NCI-H748 (cell line): Measurements from ENCODE around the gene SLC5A1.
"Not testable (repeated sequence)": the region's sequence is repeated elsewhere in the genome, so short reads cannot be mapped to it uniquely, and the experiment has no call there.

ENCODE experiments used
- DNase-seq: peaks from one replicate; lab custom pipeline; 2025; ENCODE audit not compliant: unreplicated experiment; lab: John Stamatoyannopoulos, UW

SLC5A1 gene

GRCh38 chr22:32142600-32142999, 99.5 kb downstream of the SLC5A1 start:
- DNase-seq, result no peak

GRCh38 chr22:32144496-32145274, 101.6 kb downstream of the SLC5A1 start:
- no peak for DNase-seq

GRCh38 chr22:32147128-32147527, 104.1 kb downstream of the SLC5A1 start:
- DNase-seq, result peak; percentile 75

GRCh38 chr22:32148372-32148771, 105.3 kb downstream of the SLC5A1 start:
- DNase-seq, result not testable (repeated sequence)

- DNase-seq, result not testable (repeated sequence)
Observed at GRCh38 chr22:32150647-32151046, 107.6 kb downstream of the SLC5A1 start.

GRCh38 chr22:32151641-32152040, 108.6 kb downstream of the SLC5A1 start:
- not testable (repeated sequence) for DNase-seq

- DNase-seq, result not testable (repeated sequence)
Observed at GRCh38 chr22:32154727-32155126, 111.7 kb downstream of the SLC5A1 start.

- DNase-seq, result not testable (repeated sequence)
Observed at GRCh38 chr22:32157632-32158031, 114.6 kb downstream of the SLC5A1 start.

GRCh38 chr22:32158712-32159533, 115.9 kb downstream of the SLC5A1 start, which contains the start of gene C22orf42:
TSS of gene C22orf42 (minus strand) at chr22:32159303. CDS start at chr22:32159215, 88 bp downstream.
- DNase-seq, result peak; percentile 80

- DNase-seq, result peak; percentile 3
Observed at GRCh38 chr22:32160411-32160810, 117.3 kb downstream of the SLC5A1 start.
